Testis (tissue), 2 donors: ENCODE data around the gene ORMDL3.

ENCODE experiments used
- POLR2A ChIP-seq: fragments of 450-650 bp; IDR thresholded peaks from one replicate; pipeline ENCODE4 v1.6.1; 2017; ENCODE audit warnings: antibody characterized with exemption, mild to moderate bottlenecking, moderate library complexity
- TF ChIP-seq, protein P1 (sequence below), 3 experiments: fragments of 450-650 bp in 2 of 3; fragments of 200-600 bp in 1 of 3; sonication (generic) in 1 of 3; IDR thresholded peaks; one replicate each; pipeline ENCODE4 v1.5.1; 2016 to 2019; ENCODE audit warnings: antibody characterized with exemption in 3 of 3, mild to moderate bottlenecking in 2 of 3, moderate library complexity in 1 of 3

DNA sequence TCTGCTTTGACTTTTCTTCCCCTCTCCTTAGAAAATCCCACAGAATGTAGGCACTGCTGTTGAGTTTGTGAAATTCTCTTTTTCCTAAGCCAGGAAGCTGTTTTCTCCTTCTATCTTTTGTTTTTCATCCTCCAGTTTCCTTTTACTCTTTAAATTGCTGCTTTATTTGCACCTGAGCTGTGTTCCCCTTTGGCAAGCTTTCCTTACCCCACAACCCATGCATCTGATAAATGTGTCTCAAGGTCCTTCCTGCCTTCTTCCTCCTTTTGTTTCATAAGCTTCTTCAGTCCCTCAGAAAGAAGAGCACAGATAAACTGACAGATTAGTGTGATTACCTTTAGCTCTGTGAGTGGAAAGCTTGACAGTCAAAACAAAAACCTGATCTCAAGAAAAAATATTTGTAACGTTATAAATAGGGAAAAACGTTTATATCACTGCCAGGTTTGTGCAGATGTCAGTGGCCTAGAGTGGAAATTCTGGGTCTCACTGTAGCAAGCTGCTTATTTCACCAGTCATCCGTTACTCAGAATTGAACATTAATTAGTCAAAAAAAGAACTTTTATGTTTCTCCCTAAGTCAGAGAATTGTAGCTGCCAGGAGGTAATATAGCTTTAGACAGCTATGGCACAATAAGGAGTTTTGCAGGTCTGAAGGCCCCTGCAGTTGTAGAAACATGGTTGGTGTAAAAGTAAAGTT, 32.6 kb downstream of the ORMDL3 start:
- TF ChIP-seq POLR2A = no peak
- TF ChIP-seq, protein P1, sequence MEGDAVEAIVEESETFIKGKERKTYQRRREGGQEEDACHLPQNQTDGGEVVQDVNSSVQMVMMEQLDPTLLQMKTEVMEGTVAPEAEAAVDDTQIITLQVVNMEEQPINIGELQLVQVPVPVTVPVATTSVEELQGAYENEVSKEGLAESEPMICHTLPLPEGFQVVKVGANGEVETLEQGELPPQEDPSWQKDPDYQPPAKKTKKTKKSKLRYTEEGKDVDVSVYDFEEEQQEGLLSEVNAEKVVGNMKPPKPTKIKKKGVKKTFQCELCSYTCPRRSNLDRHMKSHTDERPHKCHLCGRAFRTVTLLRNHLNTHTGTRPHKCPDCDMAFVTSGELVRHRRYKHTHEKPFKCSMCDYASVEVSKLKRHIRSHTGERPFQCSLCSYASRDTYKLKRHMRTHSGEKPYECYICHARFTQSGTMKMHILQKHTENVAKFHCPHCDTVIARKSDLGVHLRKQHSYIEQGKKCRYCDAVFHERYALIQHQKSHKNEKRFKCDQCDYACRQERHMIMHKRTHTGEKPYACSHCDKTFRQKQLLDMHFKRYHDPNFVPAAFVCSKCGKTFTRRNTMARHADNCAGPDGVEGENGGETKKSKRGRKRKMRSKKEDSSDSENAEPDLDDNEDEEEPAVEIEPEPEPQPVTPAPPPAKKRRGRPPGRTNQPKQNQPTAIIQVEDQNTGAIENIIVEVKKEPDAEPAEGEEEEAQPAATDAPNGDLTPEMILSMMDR (IDR thresholded peaks at IDR 0.05) = no peak
